HG03575 (cell line): Measurements from ENCODE around the gene TTN.
"Not testable (repeated sequence)": the region's sequence is repeated elsewhere in the genome, so short reads cannot be mapped to it uniquely, and the experiment has no call there.

Experiments used
- ATAC-seq: cut with Tn5 transposase; IDR thresholded peaks from one replicate; pipeline ENCODE4 v1.9.1; 2021; ENCODE audit not compliant: unreplicated experiment, insufficient number of reproducible peaks, low FRiP score; ENCODE audit errors: extremely low read depth

Gene TTN

GRCh38 chr2:178692845-178693244, 114.4 kb downstream of the TTN start:
- ATAC-seq: no peak

- ATAC-seq: no peak
Observed at GRCh38 chr2:178689808-178690207, 117.4 kb downstream of the TTN start.

- ATAC-seq: no peak
Observed at GRCh38 chr2:178683877-178684276, 123.3 kb downstream of the TTN start.

GRCh38 chr2:178681081-178681480, 126.1 kb downstream of the TTN start:
- no peak for ATAC-seq

GRCh38 chr2:178679891-178680290, 127.3 kb downstream of the TTN start:
- no peak for ATAC-seq

- ATAC-seq: no peak
Observed at GRCh38 chr2:178677599-178677998, 129.6 kb downstream of the TTN start.

GRCh38 chr2:178676046-178676445, 131.2 kb downstream of the TTN start:
- ATAC-seq: no peak

GRCh38 chr2:178674122-178674521, 133.1 kb downstream of the TTN start:
- no peak for ATAC-seq

- ATAC-seq: no peak
Observed at GRCh38 chr2:178666458-178666857, 140.8 kb downstream of the TTN start.

- ATAC-seq: not testable (repeated sequence)
Observed at GRCh38 chr2:178658480-178658879, 148.7 kb downstream of the TTN start.

- no peak for ATAC-seq
Observed at GRCh38 chr2:178650554-178650953, 156.7 kb downstream of the TTN start.

GRCh38 chr2:178644919-178645318, 162.3 kb downstream of the TTN start:
- ATAC-seq: no peak

GRCh38 chr2:178641498-178641897, 165.7 kb downstream of the TTN start:
- ATAC-seq: no peak

- ATAC-seq: no peak
Observed at GRCh38 chr2:178635897-178636296, 171.3 kb downstream of the TTN start.

GRCh38 chr2:178632729-178633128, 174.5 kb downstream of the TTN start:
- no peak for ATAC-seq

GRCh38 chr2:178630581-178630980, 176.6 kb downstream of the TTN start:
- ATAC-seq: no peak

GRCh38 chr2:178629463-178629862, 177.8 kb downstream of the TTN start:
- no peak for ATAC-seq

- ATAC-seq: no peak
Observed at GRCh38 chr2:178628605-178629004, 178.6 kb downstream of the TTN start.

- no peak for ATAC-seq
Observed at GRCh38 chr2:178627401-178627800, 179.8 kb downstream of the TTN start.

- no peak for ATAC-seq
Observed at GRCh38 chr2:178615969-178616368, 191.3 kb downstream of the TTN start.

- no peak for ATAC-seq
Observed at GRCh38 chr2:178602901-178603300, 204.3 kb downstream of the TTN start.

GRCh38 chr2:178592655-178593054, 214.6 kb downstream of the TTN start:
- ATAC-seq: no peak
